Left ventricle myocardium inferior (tissue), 1 donor: ENCODE data around the gene MYADML2. TPM values are rescaled to one million over a fixed set of nuclear protein-coding genes. Genes with fewer than 3 reads are reported as not detected.
"Not testable (repeated sequence)": the region's sequence is repeated elsewhere in the genome, so short reads cannot be mapped to it uniquely, and the experiment has no call there.

ENCODE experiments used
- DNase-seq: peaks from one replicate; pipeline ENCODE4 v3.0.0-alpha.2; 2020
- H3K27ac ChIP-seq: fragments of 200-600 bp; replicated peaks from 2 replicates; pipeline ENCODE4 v1.8.0; 2021
- H3K27me3 ChIP-seq: fragments of 200-600 bp; 2 replicates; pipeline ENCODE4 v1.8.0; 2021; ENCODE audit warnings: low read depth
- H3K36me3 ChIP-seq: fragments of 200-600 bp; 2 replicates; pipeline ENCODE4 v1.8.0; 2021
- H3K4me1 ChIP-seq: fragments of 200-600 bp; 2 replicates; pipeline ENCODE4 v1.8.0; 2021
- H3K4me3 ChIP-seq: fragments of 200-600 bp; 2 replicates; pipeline ENCODE4 v1.8.0; 2021; ENCODE audit warnings: mild to moderate bottlenecking, moderate library complexity
- H3K9me3 ChIP-seq: fragments of 200-600 bp; replicated peaks from 2 replicates; pipeline ENCODE4 v1.8.0; 2021
- CTCF ChIP-seq: fragments of 200-600 bp; IDR thresholded peaks from 2 replicates; pipeline ENCODE4 v1.8.0; 2021; ENCODE audit warnings: antibody characterized with exemption, mild to moderate bottlenecking, borderline replicate concordance
- intact Hi-C: fragments of 100-400 bp; cut with micrococcal nuclease; formaldehyde crosslinking; loops from one replicate; pipeline ENCODE4 v1.11.0; 2022
- total RNA-seq: library from RNA; stranded (reverse); fragmentation: NEBNext Ultra II Directional; extraction: Animal tissue kit (Norgen Biotek cat#: 25700); gene quantifications from one replicate; pipeline ENCODE4 v1.2.1, GENCODE V29; 2021
- donor health status: DM: no; HTN: yes; CAD: no; lungs with severe emphysema.

MYADML2 gene
- total RNA-seq, 1 donor from 2014 or later, result 7.2 TPM

GRCh38 chr17:81987161-81987770, 40.2 kb upstream of the MYADML2 start:
- no peak overlapping the region for H3K27ac ChIP-seq
- peaks cover 26% of the 10 kb centered on the region for H3K36me3 ChIP-seq
- no peak for DNase-seq
- intact Hi-C loops, result no loop called here
- no peaks in the 10 kb centered on the region for H3K9me3 ChIP-seq
- H3K27me3 ChIP-seq, result no peaks in the 10 kb centered on the region
- no peak overlapping the region for H3K4me3 ChIP-seq
- H3K4me1 ChIP-seq, result peaks cover 18% of the 10 kb centered on the region
- no peak for TF ChIP-seq CTCF

GRCh38 chr17:81986606-81987005, 39.6 kb upstream of the MYADML2 start:
- Histone ChIP-seq H3K27me3 (no peaks in the 10 kb centered on the region), H3K27ac (no peak overlapping the region), H3K4me1 (peaks cover 11% of the 10 kb centered on the region), H3K4me3 (no peak overlapping the region), H3K36me3 (peaks cover 30% of the 10 kb centered on the region), H3K9me3 (no peaks in the 10 kb centered on the region)
- no peak for TF ChIP-seq CTCF
- no peak for DNase-seq
- intact Hi-C loops, result no loop called here

GRCh38 chr17:81984773-81985410, 37.9 kb upstream of the MYADML2 start:
- H3K36me3 ChIP-seq, result peaks cover 39% of the 10 kb centered on the region
- intact Hi-C loops, result no loop called here
- DNase-seq, result no peak

GRCh38 chr17:81983639-81984373, 36.8 kb upstream of the MYADML2 start:
- Histone ChIP-seq H3K4me1 (peaks cover 4% of the 10 kb centered on the region), H3K27me3 (no peaks in the 10 kb centered on the region), H3K27ac (no peak overlapping the region), H3K9me3 (no peaks in the 10 kb centered on the region), H3K36me3 (peaks cover 43% of the 10 kb centered on the region), H3K4me3 (no peak overlapping the region)
- intact Hi-C loops, result no loop called here
- TF ChIP-seq CTCF, result no peak
- DNase-seq, result no peak

More at GRCh38 chr17:81984773-81985410, 37.9 kb upstream of the MYADML2 start:
- H3K27me3 ChIP-seq, result no peaks in the 10 kb centered on the region
- H3K4me1 ChIP-seq, result no peaks in the 10 kb centered on the region
- no peak overlapping the region for H3K4me3 ChIP-seq
- H3K27ac ChIP-seq, result no peak overlapping the region
- no peaks in the 10 kb centered on the region for H3K9me3 ChIP-seq
- no peak for TF ChIP-seq CTCF

GRCh38 chr17:81983011-81983638, 36.1 kb upstream of the MYADML2 start:
- TF ChIP-seq CTCF, result no peak
- no peak for DNase-seq
- H3K27ac ChIP-seq, result no peak overlapping the region
- peaks cover 11% of the 10 kb centered on the region for H3K4me1 ChIP-seq
- no peaks in the 10 kb centered on the region for H3K9me3 ChIP-seq
- no peak overlapping the region for H3K4me3 ChIP-seq
- no peaks in the 10 kb centered on the region for H3K27me3 ChIP-seq
- peaks cover 43% of the 10 kb centered on the region for H3K36me3 ChIP-seq
- intact Hi-C loops, result no loop called here

GRCh38 chr17:81981511-81981910, 34.5 kb upstream of the MYADML2 start:
- H3K4me3 ChIP-seq, H3K9me3 ChIP-seq, H3K27ac ChIP-seq, H3K27me3 ChIP-seq, intact Hi-C loops, DNase-seq: not testable (repeated sequence)
- Histone ChIP-seq H3K4me1 (peaks cover 22% of the 10 kb centered on the region), H3K36me3 (peaks cover 43% of the 10 kb centered on the region)
